ENCODE data around the gene HUS1B. TPM values are rescaled to one million over a fixed set of nuclear protein-coding genes. Genes with fewer than 3 reads are reported as not detected.

Gene HUS1B
- total RNA-seq, 1 donor from 2014 or later: 1.0 TPM

GRCh38 chr6:692858-693722 lies 36.2 kb upstream of the HUS1B start, which contains the start of gene EXOC2:
EXOC2 (minus strand) TSS chr6:693139; CDS start chr6:637818, 55,321 bp downstream.
- Histone ChIP-seq H3K36me3 (peaks cover 5% of the 10 kb centered on the region), H3K27me3 (no peaks in the 10 kb centered on the region), H3K27ac (peak within 1 kb of the TSS; percentile 87), H3K4me3 (peak within 1 kb of the TSS; percentile 95), H3K9me3 (no peaks in the 10 kb centered on the region), H3K4me1 (peaks cover 16% of the 10 kb centered on the region)
- TF ChIP-seq, protein P1, sequence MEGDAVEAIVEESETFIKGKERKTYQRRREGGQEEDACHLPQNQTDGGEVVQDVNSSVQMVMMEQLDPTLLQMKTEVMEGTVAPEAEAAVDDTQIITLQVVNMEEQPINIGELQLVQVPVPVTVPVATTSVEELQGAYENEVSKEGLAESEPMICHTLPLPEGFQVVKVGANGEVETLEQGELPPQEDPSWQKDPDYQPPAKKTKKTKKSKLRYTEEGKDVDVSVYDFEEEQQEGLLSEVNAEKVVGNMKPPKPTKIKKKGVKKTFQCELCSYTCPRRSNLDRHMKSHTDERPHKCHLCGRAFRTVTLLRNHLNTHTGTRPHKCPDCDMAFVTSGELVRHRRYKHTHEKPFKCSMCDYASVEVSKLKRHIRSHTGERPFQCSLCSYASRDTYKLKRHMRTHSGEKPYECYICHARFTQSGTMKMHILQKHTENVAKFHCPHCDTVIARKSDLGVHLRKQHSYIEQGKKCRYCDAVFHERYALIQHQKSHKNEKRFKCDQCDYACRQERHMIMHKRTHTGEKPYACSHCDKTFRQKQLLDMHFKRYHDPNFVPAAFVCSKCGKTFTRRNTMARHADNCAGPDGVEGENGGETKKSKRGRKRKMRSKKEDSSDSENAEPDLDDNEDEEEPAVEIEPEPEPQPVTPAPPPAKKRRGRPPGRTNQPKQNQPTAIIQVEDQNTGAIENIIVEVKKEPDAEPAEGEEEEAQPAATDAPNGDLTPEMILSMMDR (IDR thresholded peaks at IDR 0.05): no peak
- intact Hi-C loops (cut with DNase I): no loop called here
- ATAC-seq: peak; percentile 97
- peak; percentile 95 for DNase-seq

GRCh38 chr6:692356-692851 lies 35.5 kb upstream of the HUS1B start:
- no peaks in the 10 kb centered on the region for H3K27me3 ChIP-seq
- H3K27ac ChIP-seq: peak overlapping the region; percentile 87
- H3K4me3 ChIP-seq: peak overlapping the region; percentile 95
- DNase-seq (peak; percentile 83), ATAC-seq (peak; percentile 90)
- intact Hi-C loops (cut with DNase I): no loop called here
- no peaks in the 10 kb centered on the region for H3K9me3 ChIP-seq
- H3K36me3 ChIP-seq: peaks cover 5% of the 10 kb centered on the region
- peaks cover 16% of the 10 kb centered on the region for H3K4me1 ChIP-seq
- TF ChIP-seq, protein P1 (IDR thresholded peaks at IDR 0.05): no peak

DNA sequence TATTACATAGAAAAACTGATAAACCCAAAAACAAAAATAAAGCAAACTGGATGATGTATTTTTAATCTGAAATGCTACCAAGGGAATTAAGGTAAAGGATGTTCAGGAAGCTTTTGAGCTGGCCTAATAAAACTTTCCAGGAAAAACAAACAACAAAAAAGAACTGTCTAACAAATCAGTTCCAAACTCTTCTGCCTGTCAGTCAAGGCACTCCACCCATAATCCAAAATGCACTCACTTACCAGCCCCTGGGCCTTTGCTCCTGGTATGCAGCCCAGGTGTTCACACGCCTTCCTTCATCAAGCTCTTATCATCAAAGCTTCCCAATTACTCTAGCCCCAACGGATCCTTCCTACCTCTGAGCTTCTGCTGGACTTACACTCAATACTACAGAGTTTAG lies 32.3 kb upstream of the HUS1B start:
- ATAC-seq (no peak), DNase-seq (no peak)
- TF ChIP-seq, protein P1 (IDR thresholded peaks at IDR 0.05): no peak
- intact Hi-C loops (cut with DNase I): no loop called here
- H3K9me3 ChIP-seq: no peaks in the 10 kb centered on the region
- no peak overlapping the region for H3K4me3 ChIP-seq
- no peaks in the 10 kb centered on the region for H3K27me3 ChIP-seq
- peaks cover 23% of the 10 kb centered on the region for H3K4me1 ChIP-seq
- H3K27ac ChIP-seq: no peak overlapping the region
- H3K36me3 ChIP-seq: peaks cover 5% of the 10 kb centered on the region

DNA sequence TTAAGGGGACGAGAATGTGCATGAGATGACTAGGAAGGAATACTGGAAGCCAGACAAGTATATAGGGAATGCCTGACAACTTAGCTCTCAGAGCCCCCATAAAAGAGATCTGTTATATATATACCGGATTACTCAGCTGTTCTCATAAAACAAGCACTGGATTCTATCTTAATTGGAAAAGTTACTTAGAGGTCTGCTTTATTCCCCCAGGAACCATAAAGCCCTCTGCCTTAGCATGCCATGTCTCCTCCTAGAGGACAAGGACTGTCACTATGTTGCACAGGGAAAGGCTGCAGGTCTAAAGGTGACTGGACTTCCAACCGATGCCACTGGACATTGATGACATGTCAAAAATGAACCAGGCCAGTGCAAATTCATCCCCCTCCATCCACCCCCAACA lies 29.6 kb upstream of the HUS1B start:
- ATAC-seq: no peak
- intact Hi-C loops (cut with DNase I): no loop called here
- Histone ChIP-seq H3K4me1 (peaks cover 24% of the 10 kb centered on the region), H3K27ac (no peak overlapping the region), H3K4me3 (no peak overlapping the region), H3K9me3 (no peaks in the 10 kb centered on the region), H3K27me3 (no peaks in the 10 kb centered on the region), H3K36me3 (peaks cover 5% of the 10 kb centered on the region)
- DNase-seq: no peak
- TF ChIP-seq, protein P1 (IDR thresholded peaks at IDR 0.05): no peak

GRCh38 chr6:684831-685636 lies 28.1 kb upstream of the HUS1B start:
- peaks cover 23% of the 10 kb centered on the region for H3K4me1 ChIP-seq
- no peak overlapping the region for H3K4me3 ChIP-seq
- no peak for ATAC-seq
- intact Hi-C loops (cut with DNase I): no loop called here
- no peak for DNase-seq
- H3K36me3 ChIP-seq: no peaks in the 10 kb centered on the region
- H3K27ac ChIP-seq: no peak overlapping the region
- TF ChIP-seq, protein P1 (IDR thresholded peaks at IDR 0.05): no peak
- H3K9me3 ChIP-seq: no peaks in the 10 kb centered on the region
- no peaks in the 10 kb centered on the region for H3K27me3 ChIP-seq
